Measurements from ENCODE around the gene NLRP1.
A peak's percentile ranks its signal among the peaks of the same experiment; 100 is the strongest.

NLRP1 gene

DNA sequence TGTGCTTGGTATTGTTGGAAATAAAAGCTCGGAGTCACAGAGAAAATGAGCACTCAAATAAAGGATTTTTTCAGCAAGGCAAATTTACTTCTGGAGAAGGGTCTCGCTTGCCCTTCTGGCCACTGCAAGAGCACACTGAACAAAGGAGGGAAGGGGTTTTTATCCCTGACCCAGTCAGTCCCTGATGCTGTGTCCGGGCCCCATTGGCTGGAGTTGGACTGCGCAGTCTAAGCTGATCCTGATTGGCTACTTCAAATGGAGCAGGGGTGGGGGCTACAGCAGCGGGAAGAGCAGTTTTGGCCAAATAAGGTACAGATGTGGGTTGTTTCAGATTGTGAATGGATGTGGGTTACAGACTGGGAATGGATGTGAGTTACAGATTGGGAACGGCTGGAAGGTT is 4.3 kb upstream of the NLRP1 start:
- TF ChIP-seq, protein P1, sequence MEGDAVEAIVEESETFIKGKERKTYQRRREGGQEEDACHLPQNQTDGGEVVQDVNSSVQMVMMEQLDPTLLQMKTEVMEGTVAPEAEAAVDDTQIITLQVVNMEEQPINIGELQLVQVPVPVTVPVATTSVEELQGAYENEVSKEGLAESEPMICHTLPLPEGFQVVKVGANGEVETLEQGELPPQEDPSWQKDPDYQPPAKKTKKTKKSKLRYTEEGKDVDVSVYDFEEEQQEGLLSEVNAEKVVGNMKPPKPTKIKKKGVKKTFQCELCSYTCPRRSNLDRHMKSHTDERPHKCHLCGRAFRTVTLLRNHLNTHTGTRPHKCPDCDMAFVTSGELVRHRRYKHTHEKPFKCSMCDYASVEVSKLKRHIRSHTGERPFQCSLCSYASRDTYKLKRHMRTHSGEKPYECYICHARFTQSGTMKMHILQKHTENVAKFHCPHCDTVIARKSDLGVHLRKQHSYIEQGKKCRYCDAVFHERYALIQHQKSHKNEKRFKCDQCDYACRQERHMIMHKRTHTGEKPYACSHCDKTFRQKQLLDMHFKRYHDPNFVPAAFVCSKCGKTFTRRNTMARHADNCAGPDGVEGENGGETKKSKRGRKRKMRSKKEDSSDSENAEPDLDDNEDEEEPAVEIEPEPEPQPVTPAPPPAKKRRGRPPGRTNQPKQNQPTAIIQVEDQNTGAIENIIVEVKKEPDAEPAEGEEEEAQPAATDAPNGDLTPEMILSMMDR (IDR thresholded peaks at IDR 0.05), result no peak

DNA sequence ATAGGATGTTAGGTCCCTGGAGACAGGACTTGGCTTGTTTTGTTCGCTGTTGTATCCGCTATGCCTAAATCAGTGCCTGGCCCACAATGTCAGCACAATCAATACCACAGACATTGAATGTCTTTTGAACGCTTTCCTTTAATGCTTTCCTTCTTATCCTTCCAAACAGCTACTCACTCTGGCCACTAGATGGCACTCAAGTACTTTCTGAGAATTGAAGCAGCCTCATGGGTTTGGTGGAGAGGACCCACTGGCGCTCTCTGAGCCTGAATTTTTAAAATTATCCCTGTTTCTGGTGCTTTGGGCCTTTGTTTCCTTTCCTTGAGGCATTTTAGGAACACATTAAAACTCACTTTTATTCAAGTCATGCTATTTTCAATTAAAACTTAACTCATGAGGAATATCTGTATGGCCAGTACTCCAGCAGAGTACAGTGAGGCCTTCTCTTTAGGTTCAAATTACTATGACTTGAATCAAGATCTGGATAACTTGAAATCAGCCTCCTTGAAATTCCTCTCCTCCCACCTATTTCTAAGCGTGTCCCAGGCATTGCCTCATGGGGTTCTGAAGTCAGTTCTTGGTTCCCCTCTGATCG is 3.2 kb upstream of the NLRP1 start:
- peaks cover 31 to 34% of the 10 kb centered on the region in 2 experiments for H3K4me1 ChIP-seq (ENCODE audit: control insufficient read depth in 1 of 2, insufficient read depth in 1 of 2, low read depth in 1 of 2, low read length in 1 of 2)
- H3K27ac ChIP-seq, result no peak overlapping the region
- H3K4me3 ChIP-seq (ENCODE audit: low read depth in 1 of 2, low read length in 1 of 2), result no peak overlapping the region
- peaks cover 23% of the 10 kb centered on the region for H3K27me3 ChIP-seq
- TF ChIP-seq, protein P1 (IDR thresholded peaks at IDR 0.05), result peak; percentile 93
- no peaks in the 10 kb centered on the region for H3K9me3 ChIP-seq
- H3K36me3 ChIP-seq, result peaks cover 7% of the 10 kb centered on the region

More for the DNA sequence above, 4.3 kb upstream of the NLRP1 start:
- no peaks in the 10 kb centered on the region for H3K36me3 ChIP-seq
- H3K4me3 ChIP-seq (ENCODE audit: low read depth in 1 of 2, low read length in 1 of 2), result no peak overlapping the region
- H3K9me3 ChIP-seq, result no peaks in the 10 kb centered on the region
- H3K27ac ChIP-seq, result no peak overlapping the region
- peaks cover 16% of the 10 kb centered on the region for H3K27me3 ChIP-seq
- H3K4me1 ChIP-seq (ENCODE audit: control insufficient read depth in 1 of 2, insufficient read depth in 1 of 2, low read depth in 1 of 2, low read length in 1 of 2), result peaks cover 21 to 25% of the 10 kb centered on the region in 2 experiments

DNA sequence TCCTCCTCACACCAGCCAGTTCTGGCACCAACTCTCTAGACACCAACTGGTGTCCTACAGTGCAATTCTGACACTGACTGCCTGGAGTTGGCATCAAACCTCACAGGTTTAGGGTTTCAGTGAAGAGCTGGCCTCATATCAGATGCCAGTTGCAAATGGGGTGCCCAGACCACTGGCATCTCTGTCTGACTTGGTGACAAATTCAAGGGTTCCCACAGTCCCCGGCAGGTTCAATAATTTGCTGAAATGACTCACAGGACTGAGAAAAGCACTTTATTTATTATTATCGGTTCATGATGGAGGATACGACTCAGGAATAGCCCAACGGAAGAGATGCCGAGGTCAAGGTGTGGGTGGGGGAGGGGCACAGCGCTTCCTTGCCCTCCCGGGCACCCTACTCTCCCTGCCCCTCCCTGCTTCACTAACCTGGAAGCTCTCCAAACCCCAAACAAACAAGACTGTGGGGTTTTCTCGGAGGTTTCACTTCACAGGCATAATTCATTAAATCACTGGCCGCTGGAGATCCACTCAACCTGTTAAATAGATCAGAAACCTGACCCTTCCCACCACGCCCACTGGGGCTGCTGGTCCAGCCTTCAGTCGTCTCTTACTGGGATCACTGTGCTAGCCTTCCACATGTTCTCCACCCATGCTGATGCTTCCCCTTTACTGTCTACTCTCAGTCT is 1.7 kb upstream of the NLRP1 start:
- peaks cover 36% of the 10 kb centered on the region for H3K27me3 ChIP-seq
- no peak overlapping the region for H3K4me3 ChIP-seq (ENCODE audit: low read depth in 1 of 2, low read length in 1 of 2)
- TF ChIP-seq, protein P1 (IDR thresholded peaks at IDR 0.05), result no peak
- H3K4me1 ChIP-seq (ENCODE audit: control insufficient read depth in 1 of 2, insufficient read depth in 1 of 2, low read depth in 1 of 2, low read length in 1 of 2), result peaks cover 47 to 49% of the 10 kb centered on the region in 2 experiments
- H3K9me3 ChIP-seq, result no peaks in the 10 kb centered on the region
- H3K36me3 ChIP-seq, result peaks cover 22% of the 10 kb centered on the region
- H3K27ac ChIP-seq, result peak overlapping the region; percentile 92

DNA sequence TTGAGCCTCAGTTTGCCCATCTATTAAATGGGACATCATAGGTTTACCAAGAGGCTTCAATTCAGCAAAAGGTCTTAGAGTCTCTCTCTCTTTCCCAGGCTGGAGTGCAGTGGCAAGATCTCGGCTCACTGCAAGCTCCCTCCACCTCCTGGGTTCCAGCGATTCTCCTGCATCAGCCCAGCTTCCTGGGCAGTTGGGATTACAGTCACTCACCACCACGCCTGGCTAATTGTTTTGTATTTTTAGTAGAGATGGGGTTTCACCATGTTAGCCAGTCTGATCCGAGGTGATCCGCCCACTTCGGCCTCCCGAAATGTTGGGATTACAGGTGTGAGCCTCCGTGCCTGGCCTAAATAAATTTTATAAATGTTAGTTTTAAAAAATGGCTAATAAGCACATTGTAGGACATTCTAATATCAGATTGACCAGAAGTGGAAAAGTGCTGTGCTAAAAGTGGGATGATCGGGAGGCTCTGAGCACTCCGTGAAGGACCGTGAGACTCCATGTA is 1.0 kb upstream of the NLRP1 start:
- TF ChIP-seq, protein P1 (IDR thresholded peaks at IDR 0.05), result no peak
- Histone ChIP-seq H3K4me1 (ENCODE audit: control insufficient read depth in 1 of 2, insufficient read depth in 1 of 2, low read depth in 1 of 2, low read length in 1 of 2) (peaks cover 53 to 56% of the 10 kb centered on the region in 2 experiments), H3K36me3 (peaks cover 25% of the 10 kb centered on the region), H3K9me3 (no peaks in the 10 kb centered on the region), H3K27me3 (peaks cover 36% of the 10 kb centered on the region), H3K27ac (peak overlapping the region; percentile 92), H3K4me3 (ENCODE audit: low read depth in 1 of 2, low read length in 1 of 2) (peak overlapping the region; percentile 79 to 81)

DNA sequence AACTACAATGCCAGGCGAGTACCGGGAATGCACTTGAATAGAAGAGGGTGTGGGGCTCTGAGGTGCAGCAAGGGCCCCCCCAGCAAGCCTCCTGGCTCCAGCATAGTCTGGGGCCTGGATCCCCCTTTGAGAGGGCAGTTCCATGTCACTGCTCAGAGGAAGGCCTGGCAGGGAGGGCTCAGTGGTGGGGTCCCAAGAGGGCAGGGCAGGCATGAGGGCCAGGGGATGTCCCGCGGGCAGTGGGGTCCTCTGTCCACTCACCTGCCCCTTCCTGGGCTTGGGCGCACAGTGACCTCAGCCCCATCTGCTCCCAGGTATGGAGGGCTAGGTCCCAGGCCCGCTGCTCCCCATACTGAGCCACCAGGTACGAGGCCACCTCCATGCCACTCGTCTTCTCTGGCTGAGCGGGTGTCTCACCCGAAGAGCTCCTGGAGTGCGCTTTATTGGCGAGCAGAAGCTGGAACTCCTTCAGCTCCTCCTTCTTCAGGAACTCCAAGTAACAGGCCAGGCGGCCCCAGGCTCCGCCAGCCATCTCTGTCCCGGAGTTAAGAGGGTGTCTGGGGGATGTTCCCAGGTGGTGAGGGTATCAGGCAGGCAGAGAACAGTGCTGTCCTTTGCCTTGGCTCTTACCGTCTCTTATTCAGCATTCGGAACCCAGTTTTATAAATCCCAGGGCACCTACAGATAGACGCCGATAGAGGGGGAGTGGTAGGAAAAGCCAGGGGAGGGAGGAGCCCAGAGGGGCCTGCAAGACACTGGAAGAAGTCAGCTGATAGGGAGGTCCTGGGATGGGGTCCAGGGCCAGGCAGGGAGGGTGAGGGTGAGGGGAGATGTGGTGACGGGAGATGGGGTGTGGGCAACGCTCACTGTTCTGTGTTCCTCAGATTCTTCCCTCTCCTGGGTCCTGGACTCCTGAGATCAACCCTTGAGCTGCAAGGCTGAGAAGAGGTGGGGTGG is 605 bp downstream of the NLRP1 start:
- Histone ChIP-seq H3K27ac (peak overlapping the region; percentile 92), H3K9me3 (no peaks in the 10 kb centered on the region), H3K27me3 (peaks cover 32% of the 10 kb centered on the region), H3K4me1 (ENCODE audit: control insufficient read depth in 1 of 2, insufficient read depth in 1 of 2, low read depth in 1 of 2, low read length in 1 of 2) (peaks cover 60 to 66% of the 10 kb centered on the region in 2 experiments), H3K36me3 (peaks cover 36% of the 10 kb centered on the region), H3K4me3 (ENCODE audit: low read depth in 1 of 2, low read length in 1 of 2) (peak overlapping the region; percentile 79 to 81)
- TF ChIP-seq, protein P1 (IDR thresholded peaks at IDR 0.05), result no peak
